Measurements from ENCODE around the gene WNT10A.

DNA sequence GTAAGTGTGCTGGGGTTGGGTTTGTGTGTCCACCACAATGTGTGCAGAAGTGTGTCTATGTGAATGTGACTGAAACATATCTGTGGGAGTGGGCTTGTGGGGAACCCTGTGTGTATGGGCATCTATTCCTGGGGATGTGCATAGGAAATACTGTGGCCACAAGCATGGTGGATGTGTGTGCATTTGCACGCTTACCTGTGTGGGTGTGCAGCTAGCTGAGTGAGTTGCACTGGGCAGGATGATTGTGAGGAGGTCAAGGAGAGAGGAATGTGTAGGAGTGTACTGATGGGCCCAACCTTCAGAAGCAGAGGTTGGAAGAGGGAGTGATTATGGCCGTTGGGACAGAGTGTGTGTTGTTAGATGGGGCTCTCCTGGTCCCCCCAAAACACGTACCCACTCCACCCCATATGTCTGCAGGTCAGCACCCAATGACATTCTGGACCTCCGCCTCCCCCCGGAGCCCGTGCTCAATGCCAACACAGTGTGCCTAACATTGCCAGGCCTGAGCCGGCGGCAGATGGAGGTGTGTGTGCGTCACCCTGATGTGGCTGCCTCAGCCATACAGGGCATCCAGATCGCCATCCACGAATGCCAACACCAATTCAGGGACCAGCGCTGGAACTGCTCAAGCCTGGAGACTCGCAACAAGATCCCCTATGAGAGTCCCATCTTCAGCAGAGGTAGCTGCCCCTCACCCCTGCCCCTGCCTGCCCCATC is 1.2 kb downstream of the WNT10A start:
- TF ChIP-seq, protein P1, sequence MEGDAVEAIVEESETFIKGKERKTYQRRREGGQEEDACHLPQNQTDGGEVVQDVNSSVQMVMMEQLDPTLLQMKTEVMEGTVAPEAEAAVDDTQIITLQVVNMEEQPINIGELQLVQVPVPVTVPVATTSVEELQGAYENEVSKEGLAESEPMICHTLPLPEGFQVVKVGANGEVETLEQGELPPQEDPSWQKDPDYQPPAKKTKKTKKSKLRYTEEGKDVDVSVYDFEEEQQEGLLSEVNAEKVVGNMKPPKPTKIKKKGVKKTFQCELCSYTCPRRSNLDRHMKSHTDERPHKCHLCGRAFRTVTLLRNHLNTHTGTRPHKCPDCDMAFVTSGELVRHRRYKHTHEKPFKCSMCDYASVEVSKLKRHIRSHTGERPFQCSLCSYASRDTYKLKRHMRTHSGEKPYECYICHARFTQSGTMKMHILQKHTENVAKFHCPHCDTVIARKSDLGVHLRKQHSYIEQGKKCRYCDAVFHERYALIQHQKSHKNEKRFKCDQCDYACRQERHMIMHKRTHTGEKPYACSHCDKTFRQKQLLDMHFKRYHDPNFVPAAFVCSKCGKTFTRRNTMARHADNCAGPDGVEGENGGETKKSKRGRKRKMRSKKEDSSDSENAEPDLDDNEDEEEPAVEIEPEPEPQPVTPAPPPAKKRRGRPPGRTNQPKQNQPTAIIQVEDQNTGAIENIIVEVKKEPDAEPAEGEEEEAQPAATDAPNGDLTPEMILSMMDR (tag by site-specific recombination; IDR thresholded peaks at IDR 0.05), result no peak
- TF ChIP-seq ZSCAN30 (tag by site-specific recombination; IDR thresholded peaks at IDR 0.05) (no peak), MYNN (tag by site-specific recombination; IDR thresholded peaks at IDR 0.05; ENCODE audit: borderline replicate concordance) (no peak), ZNF274 (IDR thresholded peaks at IDR 0.05; ENCODE audit: low read length) (no peak), ZNF274 (tag by site-specific recombination; IDR thresholded peaks at IDR 0.05; ENCODE audit: borderline replicate concordance) (no peak), BCL11B (tag by site-specific recombination; IDR thresholded peaks at IDR 0.05; ENCODE audit: low read depth) (no peak), GLIS2 (tag by site-specific recombination; IDR thresholded peaks at IDR 0.05) (no peak), ZBTB21 (tag by site-specific recombination; IDR thresholded peaks at IDR 0.05) (no peak), ZNF239 (tag by site-specific recombination; IDR thresholded peaks at IDR 0.05) (no peak)
